COLO829 (cell line): Measurements from ENCODE around the gene GNPTAB.
A peak's percentile ranks its signal among the peaks of the same experiment; 100 is the strongest.
"Not testable (repeated sequence)": the region's sequence is repeated elsewhere in the genome, so short reads cannot be mapped to it uniquely, and the experiment has no call there.

Experiments used
- DNase-seq: peaks from one replicate; pipeline ENCODE4 v3.0.0; 2012; ENCODE audit warnings: low spot score

GNPTAB gene

GRCh38 chr12:101852998-101853397 lies 22.2 kb upstream of the GNPTAB start:
- no peak for DNase-seq

DNA sequence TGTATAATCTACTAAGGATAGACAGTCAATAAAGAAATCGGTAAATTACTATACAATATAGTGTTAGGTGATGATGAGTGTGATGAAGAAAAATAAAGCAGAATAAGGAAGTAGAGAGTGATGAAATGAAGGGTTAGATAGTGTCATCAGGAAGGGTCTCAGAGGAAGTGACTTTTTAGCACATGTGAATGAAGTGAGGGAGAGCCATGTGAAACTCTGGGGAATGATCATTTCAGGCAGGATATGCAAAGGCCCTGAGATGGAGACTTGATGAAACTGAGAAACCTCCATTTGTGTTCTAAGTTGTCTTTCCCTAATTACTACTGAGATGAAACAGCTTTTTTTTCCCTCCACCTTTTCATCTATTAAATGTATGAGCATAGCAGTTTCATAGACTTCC lies 19.4 kb upstream of the GNPTAB start:
- DNase-seq = no peak

DNA sequence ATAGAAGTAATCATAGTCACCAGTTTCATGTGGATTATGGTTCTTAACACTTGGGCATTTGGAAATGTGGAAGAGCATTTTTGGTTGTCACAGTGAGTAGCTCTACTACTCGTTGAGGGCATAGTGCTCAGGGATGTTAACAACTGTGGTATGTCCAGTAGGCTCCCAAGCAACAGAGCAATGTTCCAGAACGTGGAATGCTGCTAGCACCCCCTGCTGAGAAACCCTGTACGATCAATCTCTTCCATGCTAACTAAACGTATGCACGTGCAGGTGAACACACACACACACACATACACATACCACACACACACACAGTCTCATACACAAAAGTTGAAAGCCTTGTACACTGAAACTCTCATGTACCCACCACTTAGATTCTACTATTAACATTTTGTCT lies 16.6 kb upstream of the GNPTAB start:
- no peak for DNase-seq

- no peak for DNase-seq
These were observed 14.5 kb upstream of the GNPTAB start for GRCh38 chr12:101845137-101845711.

DNA sequence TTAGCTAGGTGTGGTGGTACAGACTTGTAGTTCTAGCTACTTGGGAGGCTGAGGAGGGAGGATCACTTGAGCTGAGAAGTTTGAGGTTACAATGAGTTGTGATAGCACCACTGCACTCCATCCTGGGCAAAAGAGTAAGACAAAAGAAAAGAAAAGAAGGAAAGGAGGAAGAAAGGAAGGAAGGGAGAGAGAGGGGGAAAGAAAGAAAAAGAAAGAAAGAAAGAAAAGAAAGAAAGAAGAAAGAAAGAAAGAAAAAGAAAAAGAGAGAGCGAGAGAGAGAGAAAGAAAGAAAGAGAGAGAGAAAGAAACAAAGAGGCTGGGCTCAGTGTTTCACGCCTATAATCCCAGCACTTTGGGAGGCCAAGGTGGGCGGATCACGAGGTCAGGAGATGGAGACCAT lies 10.3 kb upstream of the GNPTAB start:
- no peak for DNase-seq

DNA sequence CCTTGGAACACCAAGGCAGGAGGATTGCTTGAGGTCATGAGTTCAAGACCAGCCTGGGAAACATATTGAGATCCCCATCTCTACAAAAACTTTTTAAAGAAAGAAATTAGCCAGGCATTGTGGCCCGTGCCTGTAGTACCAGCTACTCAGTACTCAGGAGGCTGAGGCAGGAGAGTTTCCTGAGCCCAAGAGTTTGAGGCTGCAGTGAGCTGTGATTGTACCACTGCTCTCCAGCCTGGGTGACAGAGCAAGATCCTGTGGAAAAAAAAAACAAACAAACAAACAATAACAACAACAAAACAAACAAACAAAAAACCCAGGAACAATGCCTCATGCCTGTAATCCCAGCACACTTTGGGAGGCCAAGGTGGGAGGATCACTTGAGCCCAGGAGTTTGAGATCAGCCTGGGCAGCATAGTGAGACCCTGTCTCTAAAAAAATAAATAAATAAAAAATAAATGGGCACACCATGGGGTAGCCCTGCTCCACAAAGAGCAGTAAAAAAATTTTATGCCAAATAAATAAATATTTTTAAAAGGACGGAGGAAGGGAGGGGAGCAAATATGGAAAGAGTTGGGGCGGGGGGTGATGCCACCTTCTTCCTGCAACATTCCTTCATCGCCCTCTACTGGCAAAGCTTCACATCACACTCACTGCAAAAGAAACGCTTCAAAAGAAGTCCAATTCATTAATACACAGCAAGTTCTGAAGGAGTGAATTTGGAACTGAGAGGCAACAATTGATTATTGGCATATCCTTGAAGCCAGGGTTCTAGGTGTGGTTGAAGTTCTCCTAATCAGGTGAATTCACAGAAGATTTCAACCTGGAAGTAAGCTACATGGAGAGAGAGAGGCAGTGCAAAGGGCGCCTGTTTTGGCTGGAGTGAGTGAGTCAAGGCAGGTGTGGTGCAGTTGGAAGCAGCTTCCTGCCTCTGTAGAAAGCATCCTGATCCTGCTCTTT lies 8.8 kb upstream of the GNPTAB start:
- DNase-seq = peak; percentile 86

- DNase-seq = no peak
These were observed 8.0 kb upstream of the GNPTAB start for GRCh38 chr12:101838628-101839323.

GRCh38 chr12:101832030-101832429 lies 1.3 kb upstream of the GNPTAB start:
- no peak for DNase-seq

DNA sequence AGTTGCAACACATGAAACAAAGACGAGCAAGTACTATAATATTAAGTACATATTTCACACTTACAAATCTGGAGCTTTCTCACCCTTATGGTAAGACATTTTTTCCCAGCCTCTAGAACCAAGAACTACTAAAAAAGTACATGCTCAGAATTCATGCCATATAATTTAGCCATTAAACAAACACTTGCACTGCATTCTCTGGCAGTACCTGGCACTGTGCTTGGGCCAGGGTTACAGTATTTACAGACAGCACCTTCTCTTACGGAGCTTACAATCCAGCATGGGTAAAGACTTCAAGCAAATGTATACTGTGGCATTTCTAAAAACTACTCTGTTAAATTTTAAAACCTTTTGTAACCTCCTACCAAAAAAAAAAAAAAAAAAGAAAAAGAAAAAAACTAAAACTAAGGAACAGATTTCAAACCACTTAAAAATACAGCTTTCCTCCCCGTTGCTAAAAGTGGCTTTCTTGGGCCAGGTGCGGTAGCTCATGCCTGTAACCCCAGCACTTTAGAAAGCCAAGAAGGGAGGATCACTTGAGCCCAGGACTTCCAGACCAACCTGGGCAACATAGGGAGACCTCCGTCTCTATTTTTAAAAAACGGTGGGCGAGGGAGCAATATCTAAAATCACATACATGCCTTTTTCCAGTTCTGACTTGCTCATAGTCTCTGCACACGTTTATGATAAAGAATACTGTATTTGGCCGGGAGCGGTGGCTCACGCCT lies 956 bp downstream of the GNPTAB start:
- DNase-seq = no peak

GRCh38 chr12:101828463-101829196 lies 2.1 kb downstream of the GNPTAB start:
- DNase-seq = no peak

DNA sequence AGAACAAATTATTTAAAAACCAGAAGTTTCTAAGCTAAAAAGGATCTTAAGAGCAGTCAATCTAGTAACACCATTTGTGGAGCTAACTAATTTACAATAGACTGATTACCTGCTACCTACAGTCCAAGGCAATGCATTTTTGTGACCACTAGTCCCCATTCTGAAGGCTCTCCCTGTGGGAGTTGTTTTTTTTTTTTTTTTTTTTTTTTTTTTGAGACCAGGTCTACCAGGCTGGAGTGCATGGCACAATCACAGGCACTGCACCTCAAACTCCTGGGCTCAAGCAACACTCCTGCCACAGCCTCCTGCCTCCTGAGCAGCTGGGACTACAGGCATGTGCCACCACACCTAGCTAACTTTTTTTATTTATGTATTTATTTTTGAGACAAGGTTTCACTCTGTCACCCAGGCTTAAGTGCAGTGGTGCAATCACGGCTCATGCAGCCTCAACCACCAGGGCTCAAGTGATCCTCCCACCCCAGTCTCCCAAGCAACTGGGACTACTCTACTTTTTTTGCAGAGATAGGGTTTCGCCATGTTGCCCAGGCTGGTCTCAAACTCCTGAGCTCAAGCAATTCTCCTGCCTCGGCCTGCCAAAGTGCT lies 3.9 kb downstream of the GNPTAB start:
- DNase-seq = no peak

GRCh38 chr12:101824831-101825230 lies 5.9 kb downstream of the GNPTAB start:
- DNase-seq = peak; percentile 25

GRCh38 chr12:101823891-101824290 lies 6.9 kb downstream of the GNPTAB start:
- DNase-seq = peak; percentile 94

DNA sequence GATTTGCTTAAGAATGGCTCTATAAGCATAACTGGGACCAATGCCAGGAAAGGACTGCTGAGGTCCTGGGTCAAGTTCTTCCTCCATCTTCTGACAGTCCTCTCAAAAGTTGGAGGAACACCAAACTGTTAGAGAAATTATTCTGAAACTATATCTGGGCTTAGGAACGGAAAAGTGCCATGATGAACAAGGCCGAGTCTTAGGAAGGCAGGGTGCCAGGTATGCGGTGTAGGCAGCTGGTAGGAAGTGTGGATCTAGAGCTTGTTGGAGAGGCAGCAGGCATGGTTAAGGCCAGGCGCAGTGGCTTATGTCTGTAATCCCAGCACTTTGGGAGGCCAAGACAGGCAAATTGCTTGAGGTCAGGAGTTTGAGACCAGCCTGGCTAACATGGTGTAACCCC lies 7.7 kb downstream of the GNPTAB start:
- DNase-seq = no peak

- no peak for DNase-seq
These were observed 11.3 kb downstream of the GNPTAB start for GRCh38 chr12:101819467-101819866.

GRCh38 chr12:101818689-101819088 lies 12.1 kb downstream of the GNPTAB start:
- DNase-seq = not testable (repeated sequence)

- no peak for DNase-seq
These were observed 17.6 kb downstream of the GNPTAB start for GRCh38 chr12:101813117-101813516.

DNA sequence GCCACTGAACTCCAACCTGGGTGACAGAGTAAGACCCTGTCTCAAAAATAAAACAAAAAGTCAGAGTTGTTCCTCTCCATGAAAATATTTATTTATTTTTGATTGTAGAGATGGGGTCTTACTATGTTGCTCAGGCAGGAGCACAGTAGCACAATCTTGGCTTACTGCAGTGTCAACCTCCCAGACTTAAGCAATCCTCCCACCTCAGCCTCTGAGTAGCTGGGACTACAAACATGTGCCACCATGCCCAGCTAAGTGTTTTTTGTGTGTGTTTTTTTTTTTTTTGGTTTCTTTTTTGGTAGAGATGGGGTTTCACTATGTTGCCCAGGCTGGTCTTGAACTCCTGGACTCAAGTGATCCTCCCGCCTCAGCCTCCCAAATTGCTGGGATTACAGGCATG lies 18.0 kb downstream of the GNPTAB start:
- not testable (repeated sequence) for DNase-seq

DNA sequence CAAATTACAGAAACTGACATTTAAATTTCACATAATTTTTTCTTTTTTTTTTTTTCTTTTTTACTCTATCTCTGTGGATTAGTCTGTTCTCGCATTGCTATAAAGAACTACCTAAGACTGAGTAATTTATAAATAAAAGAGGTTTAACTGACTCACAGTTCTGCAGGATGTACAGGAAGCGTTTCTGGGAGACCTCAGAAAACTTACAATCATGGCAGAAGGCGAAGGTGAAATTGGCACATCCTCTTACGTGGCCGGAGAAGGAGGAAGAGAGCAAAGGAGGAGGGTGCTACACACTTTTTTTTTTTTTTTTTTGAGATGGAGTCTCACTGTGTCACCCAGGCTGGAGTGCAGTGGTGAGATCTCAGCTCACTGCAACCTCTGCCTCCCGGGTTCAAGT lies 19.4 kb downstream of the GNPTAB start:
- DNase-seq = not testable (repeated sequence)

DNA sequence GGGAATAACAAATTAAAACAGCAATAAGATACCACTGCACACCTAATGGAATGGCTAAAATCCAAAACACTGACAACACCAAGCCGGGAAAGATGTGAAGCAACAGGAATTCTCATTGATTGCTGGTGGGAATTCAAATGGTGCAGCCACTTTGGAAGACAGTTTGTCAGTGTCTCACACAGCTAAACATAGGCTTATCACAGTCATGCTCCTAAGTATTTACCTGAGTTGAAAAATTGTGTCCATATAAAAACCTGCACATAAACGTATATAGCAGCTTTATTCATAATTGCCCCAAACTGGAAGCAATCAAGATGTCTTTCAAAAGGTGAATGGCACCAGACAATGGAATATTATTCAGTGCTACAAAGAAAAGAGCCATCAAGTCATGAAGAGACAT lies 21.6 kb downstream of the GNPTAB start:
- no peak for DNase-seq

GRCh38 chr12:101806265-101806664 lies 24.5 kb downstream of the GNPTAB start:
- DNase-seq = no peak
